ENCODE results near the gene SUN3.

The SUN3 gene

DNA sequence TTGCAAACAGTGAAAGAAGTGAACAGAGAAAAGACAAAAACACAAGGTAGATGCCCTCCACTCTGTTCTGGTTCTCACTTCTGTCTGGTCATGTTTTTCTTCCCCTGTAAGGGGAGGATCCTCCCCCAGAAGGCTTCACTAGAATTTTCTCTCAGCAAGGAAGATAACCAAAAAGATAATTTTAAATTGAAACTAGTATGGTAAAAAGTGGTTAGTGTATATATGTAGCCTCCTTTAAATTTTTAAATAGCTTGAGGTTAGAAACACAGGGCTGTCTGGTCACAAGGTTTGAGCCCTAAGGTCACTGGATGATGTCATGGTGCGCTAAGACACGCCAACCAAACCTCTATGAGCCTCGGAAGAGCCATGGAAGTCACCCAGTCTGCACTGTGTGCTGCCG is 75.1 kb downstream of the SUN3 start:
- Histone ChIP-seq H3K9ac (ENCODE audit: low read depth, low read length) (no peak overlapping the region), H3K4me3 (ENCODE audit: low read length) (no peak overlapping the region), H3K27me3 (ENCODE audit: insufficient read depth, low read length) (no peaks in the 10 kb centered on the region), H3K4me1 (ENCODE audit: insufficient read depth, low read length) (peaks cover 13% of the 10 kb centered on the region), H3K36me3 (ENCODE audit: insufficient read depth, low read length) (peaks cover 23% of the 10 kb centered on the region), H3K9me3 (ENCODE audit: insufficient read depth, low read depth, low read length) (no peaks in the 10 kb centered on the region; the same call in 1 of the 2 replicates), H3K27ac (ENCODE audit: low read depth, low read length) (no peak overlapping the region)
- WGBS = 97% methylated on average over 4 of the region's 4 CpGs

GRCh38 chr7:47952224-47952623 is 76.7 kb downstream of the SUN3 start:
- Histone ChIP-seq H3K27ac (ENCODE audit: low read depth, low read length) (no peak overlapping the region), H3K36me3 (ENCODE audit: insufficient read depth, low read length) (peaks cover 17% of the 10 kb centered on the region), H3K4me3 (ENCODE audit: low read length) (no peak overlapping the region), H3K27me3 (ENCODE audit: insufficient read depth, low read length) (no peaks in the 10 kb centered on the region), H3K9me3 (ENCODE audit: insufficient read depth, low read depth, low read length) (no peaks in the 10 kb centered on the region), H3K4me1 (ENCODE audit: insufficient read depth, low read length) (peaks cover 13% of the 10 kb centered on the region), H3K9ac (ENCODE audit: low read depth, low read length) (no peak overlapping the region)
- WGBS = 82% methylated on average over 3 of the region's 4 CpGs

DNA sequence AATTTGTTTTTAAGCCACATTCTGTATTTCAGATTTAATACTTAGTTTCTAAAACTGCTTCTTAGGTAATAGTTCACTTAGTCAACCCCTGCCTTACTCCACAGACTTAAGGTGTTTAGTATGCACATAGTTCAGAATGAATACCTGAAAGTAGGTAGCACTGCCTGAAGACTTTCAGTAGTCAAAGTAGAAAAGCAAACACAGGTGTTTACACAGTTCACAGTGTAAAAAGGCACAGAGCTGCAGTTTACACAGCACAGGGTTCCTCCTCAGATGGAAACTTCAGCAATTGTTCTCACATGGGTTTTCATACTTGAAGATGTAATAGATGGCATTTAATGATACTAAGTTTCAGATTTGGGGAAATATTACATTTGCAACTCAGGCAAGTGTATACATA is 77.5 kb downstream of the SUN3 start:
- Histone ChIP-seq H3K27me3 (ENCODE audit: insufficient read depth, low read length) (no peaks in the 10 kb centered on the region), H3K9ac (ENCODE audit: low read depth, low read length) (no peak overlapping the region), H3K36me3 (ENCODE audit: insufficient read depth, low read length) (peaks cover 11% of the 10 kb centered on the region), H3K4me1 (ENCODE audit: insufficient read depth, low read length) (peaks cover 13% of the 10 kb centered on the region), H3K27ac (ENCODE audit: low read depth, low read length) (no peak overlapping the region), H3K4me3 (ENCODE audit: low read length) (no peak overlapping the region), H3K9me3 (ENCODE audit: insufficient read depth, low read depth, low read length) (no peaks in the 10 kb centered on the region)

GRCh38 chr7:47950714-47951113 is 78.2 kb downstream of the SUN3 start:
- Histone ChIP-seq H3K27ac (ENCODE audit: low read depth, low read length) (no peak overlapping the region), H3K36me3 (ENCODE audit: insufficient read depth, low read length) (peaks cover 7% of the 10 kb centered on the region), H3K4me3 (ENCODE audit: low read length) (no peak overlapping the region), H3K4me1 (ENCODE audit: insufficient read depth, low read length) (peaks cover 13% of the 10 kb centered on the region), H3K9me3 (ENCODE audit: insufficient read depth, low read depth, low read length) (no peaks in the 10 kb centered on the region), H3K27me3 (ENCODE audit: insufficient read depth, low read length) (no peaks in the 10 kb centered on the region), H3K9ac (ENCODE audit: low read depth, low read length) (no peak overlapping the region)
- WGBS = 87% methylated on average over 9 of the region's 11 CpGs

DNA sequence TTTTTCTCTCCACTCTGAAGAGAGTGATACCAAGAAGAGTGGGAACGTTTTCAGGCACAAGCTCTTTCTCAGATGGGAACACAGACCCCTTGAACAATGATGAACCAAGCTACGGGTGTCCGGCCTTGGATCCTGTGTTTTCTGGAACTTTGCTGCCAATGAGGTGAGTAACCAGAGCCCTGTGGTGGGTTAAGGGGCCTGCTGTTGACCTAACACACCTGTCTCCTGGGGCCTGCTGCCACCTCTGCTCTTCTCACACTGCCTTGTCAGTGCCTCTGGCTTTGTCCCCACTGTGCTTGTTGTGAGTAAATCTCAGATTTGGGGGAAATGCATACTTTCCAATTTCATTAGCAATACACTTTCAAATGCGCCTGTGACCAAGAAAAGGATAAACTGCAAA is 79.2 kb downstream of the SUN3 start:
- WGBS = 87% methylated on average over 4 of the region's 4 CpGs
- Histone ChIP-seq H3K4me3 (ENCODE audit: low read length) (no peak overlapping the region), H3K27ac (ENCODE audit: low read depth, low read length) (no peak overlapping the region), H3K9ac (ENCODE audit: low read depth, low read length) (no peak overlapping the region), H3K36me3 (ENCODE audit: insufficient read depth, low read length) (peaks cover 3% of the 10 kb centered on the region), H3K27me3 (ENCODE audit: insufficient read depth, low read length) (no peaks in the 10 kb centered on the region), H3K9me3 (ENCODE audit: insufficient read depth, low read depth, low read length) (no peaks in the 10 kb centered on the region), H3K4me1 (ENCODE audit: insufficient read depth, low read length) (peaks cover 13% of the 10 kb centered on the region)

GRCh38 chr7:47948141-47948790 is 80.6 kb downstream of the SUN3 start, which contains the start of gene PKD1L1:
Gene PKD1L1 (minus strand): TSS chr7:47948466. CDS start chr7:47948440, 26 bp downstream.
- no peaks in the 10 kb centered on the region for H3K36me3 ChIP-seq (ENCODE audit: insufficient read depth, low read length)
- H3K9me3 ChIP-seq (ENCODE audit: insufficient read depth, low read depth, low read length) = no peaks in the 10 kb centered on the region
- no peaks in the 10 kb centered on the region for H3K27me3 ChIP-seq (ENCODE audit: insufficient read depth, low read length)
- 93% methylated on average over 7 of the region's 7 CpGs for WGBS
- no peak within 1 kb of the TSS for H3K27ac ChIP-seq (ENCODE audit: low read depth, low read length)
- H3K4me1 ChIP-seq (ENCODE audit: insufficient read depth, low read length) = peaks cover 13% of the 10 kb centered on the region
- H3K9ac ChIP-seq (ENCODE audit: low read depth, low read length) = no peak within 1 kb of the TSS
- no peak within 1 kb of the TSS for H3K4me3 ChIP-seq (ENCODE audit: low read length)

DNA sequence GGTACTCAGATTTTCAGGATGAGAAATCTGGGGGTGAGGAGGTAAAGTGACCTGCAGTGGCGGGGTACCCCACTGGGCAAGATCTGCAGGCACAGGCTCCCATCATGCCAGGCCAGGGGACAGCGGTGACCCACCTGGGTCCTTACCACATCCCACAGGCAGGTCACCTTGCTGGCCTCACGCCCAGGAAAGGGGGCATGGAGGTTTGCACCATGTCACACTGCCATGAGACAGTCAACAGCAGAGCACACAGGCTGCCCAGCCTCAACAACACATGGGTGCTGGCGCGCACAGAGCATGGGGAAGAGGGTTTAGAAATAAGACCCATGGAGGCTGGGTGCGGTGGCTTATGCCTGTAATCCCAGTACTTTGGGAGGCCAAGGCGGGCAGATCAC is 81.6 kb downstream of the SUN3 start:
- WGBS = 95% methylated on average over 7 of the region's 7 CpGs
- H3K9me3 ChIP-seq (ENCODE audit: insufficient read depth, low read depth, low read length) = no peaks in the 10 kb centered on the region
- no peak overlapping the region for H3K27ac ChIP-seq (ENCODE audit: low read depth, low read length)
- H3K36me3 ChIP-seq (ENCODE audit: insufficient read depth, low read length) = no peaks in the 10 kb centered on the region
- peaks cover 13% of the 10 kb centered on the region for H3K4me1 ChIP-seq (ENCODE audit: insufficient read depth, low read length)
- no peaks in the 10 kb centered on the region for H3K27me3 ChIP-seq (ENCODE audit: insufficient read depth, low read length)
- H3K9ac ChIP-seq (ENCODE audit: low read depth, low read length) = no peak overlapping the region
- H3K4me3 ChIP-seq (ENCODE audit: low read length) = no peak overlapping the region

DNA sequence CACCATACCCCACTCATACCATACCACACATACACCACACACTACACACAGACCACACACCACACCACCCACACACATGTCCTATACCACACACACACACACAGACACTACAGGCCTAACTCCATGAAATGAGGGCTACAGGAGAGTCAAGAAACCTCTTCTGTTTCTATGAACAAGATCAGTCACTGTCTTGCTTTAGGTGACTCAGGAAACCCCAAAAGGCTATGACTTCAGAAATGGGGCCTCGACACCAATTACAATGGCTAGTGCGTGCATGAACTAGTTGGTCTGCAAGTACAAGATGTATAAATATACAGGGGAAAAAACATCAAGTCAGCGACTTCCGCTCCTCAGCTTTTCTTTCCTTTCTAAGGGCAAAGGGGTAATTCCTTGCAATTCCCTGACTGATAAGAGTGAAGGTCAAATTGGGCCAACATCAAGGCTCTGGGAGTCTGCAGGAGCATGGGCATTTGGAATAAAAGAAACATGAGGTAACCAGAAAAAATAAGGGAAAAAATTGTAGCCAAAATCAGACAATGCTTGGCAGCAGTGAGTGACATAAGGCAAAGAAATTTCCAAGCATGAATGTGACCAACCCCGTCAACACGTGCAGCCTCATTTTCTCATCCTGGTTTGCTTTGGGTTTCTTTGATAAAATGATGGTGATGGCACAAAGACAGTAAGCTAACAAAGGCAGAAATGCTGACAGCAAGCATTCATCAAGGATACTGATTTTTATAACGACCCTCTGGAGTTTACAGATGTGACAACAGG is 82.1 kb downstream of the SUN3 start:
- 94% methylated on average over 7 of the region's 7 CpGs for WGBS
- no peaks in the 10 kb centered on the region for H3K9me3 ChIP-seq (ENCODE audit: insufficient read depth, low read depth, low read length)
- H3K36me3 ChIP-seq (ENCODE audit: insufficient read depth, low read length) = no peaks in the 10 kb centered on the region
- peaks cover 14% of the 10 kb centered on the region for H3K4me1 ChIP-seq (ENCODE audit: insufficient read depth, low read length)
- no peak overlapping the region for H3K9ac ChIP-seq (ENCODE audit: low read depth, low read length)
- no peak overlapping the region for H3K4me3 ChIP-seq (ENCODE audit: low read length)
- no peak overlapping the region for H3K27ac ChIP-seq (ENCODE audit: low read depth, low read length)
- H3K27me3 ChIP-seq (ENCODE audit: insufficient read depth, low read length) = no peaks in the 10 kb centered on the region

DNA sequence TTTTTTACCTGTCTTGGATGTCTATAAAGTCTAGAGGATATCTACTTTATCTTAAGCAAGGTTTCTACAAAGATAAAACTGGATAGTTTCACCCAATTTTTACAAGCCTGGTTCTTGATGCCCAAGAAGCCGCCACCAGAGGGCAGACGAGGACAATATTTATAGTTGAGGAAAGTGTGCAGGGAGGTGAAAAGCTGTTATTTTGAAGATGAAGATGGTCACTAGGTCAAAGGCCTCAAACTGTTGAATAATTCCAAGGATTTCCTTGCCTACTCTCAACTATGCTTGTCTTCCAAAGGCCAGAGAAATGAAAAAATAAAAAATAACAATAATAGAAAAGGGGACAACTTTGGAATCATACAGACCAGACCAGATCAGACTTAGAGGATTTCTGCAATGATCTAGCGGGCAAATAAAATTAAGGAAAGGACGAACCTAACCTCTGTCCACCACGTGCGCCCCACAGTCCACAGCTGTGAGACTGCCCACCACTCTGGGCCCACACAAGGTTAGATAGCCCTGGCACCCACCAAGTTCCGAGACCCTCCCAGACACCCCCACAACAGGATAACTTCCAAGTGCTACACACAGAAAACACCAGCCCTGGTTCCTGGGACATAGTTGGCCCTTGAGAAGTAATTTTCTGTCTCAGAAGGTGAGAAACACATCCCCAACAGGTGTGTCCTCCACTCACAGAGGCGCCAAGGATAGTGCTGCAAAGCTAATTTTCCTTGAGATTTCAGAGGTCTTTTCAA is 83.5 kb downstream of the SUN3 start:
- Histone ChIP-seq H3K27ac (ENCODE audit: low read depth, low read length) (no peak overlapping the region), H3K9me3 (ENCODE audit: insufficient read depth, low read depth, low read length) (no peaks in the 10 kb centered on the region), H3K27me3 (ENCODE audit: insufficient read depth, low read length) (no peaks in the 10 kb centered on the region), H3K36me3 (ENCODE audit: insufficient read depth, low read length) (no peaks in the 10 kb centered on the region), H3K4me3 (ENCODE audit: low read length) (no peak overlapping the region), H3K9ac (ENCODE audit: low read depth, low read length) (no peak overlapping the region), H3K4me1 (ENCODE audit: insufficient read depth, low read length) (peaks cover 15% of the 10 kb centered on the region)
- 61% methylated on average over 8 of the region's 8 CpGs for WGBS

GRCh38 chr7:47944536-47945260 is 84.2 kb downstream of the SUN3 start:
- H3K9ac ChIP-seq (ENCODE audit: low read depth, low read length) = no peak overlapping the region
- 87% methylated on average over 12 of the region's 12 CpGs for WGBS

More at GRCh38 chr7:47944536-47945260, 84.2 kb downstream of the SUN3 start:
- Histone ChIP-seq H3K36me3 (ENCODE audit: insufficient read depth, low read length) (no peaks in the 10 kb centered on the region), H3K27me3 (ENCODE audit: insufficient read depth, low read length) (no peaks in the 10 kb centered on the region), H3K4me3 (ENCODE audit: low read length) (no peak overlapping the region), H3K9me3 (ENCODE audit: insufficient read depth, low read depth, low read length) (no peaks in the 10 kb centered on the region), H3K4me1 (ENCODE audit: insufficient read depth, low read length) (peaks cover 15% of the 10 kb centered on the region), H3K27ac (ENCODE audit: low read depth, low read length) (no peak overlapping the region)
